Muscle layer of colon (tissue), 2 donors: ENCODE measurements around the gene ZNF574.

Experiments
- H3K27ac ChIP-seq: one replicate; pipeline ENCODE4 v1.7.0; 2013; ENCODE audit warnings: low read depth, mild to moderate bottlenecking, low read length, moderate library complexity
- H3K27me3 ChIP-seq, 2 donors: one replicate each; pipeline ENCODE4 v1.7.0; 2013; ENCODE audit warnings: low read length in 2 of 2, mild to moderate bottlenecking in 2 of 2; ENCODE audit not compliant: insufficient read depth in 2 of 2, control insufficient read depth in 1 of 2
- H3K36me3 ChIP-seq: one replicate; pipeline ENCODE4 v1.7.0; 2013; ENCODE audit warnings: mild to moderate bottlenecking, low read length; ENCODE audit not compliant: insufficient read depth
- H3K4me1 ChIP-seq: one replicate; pipeline ENCODE4 v1.7.0; 2013; ENCODE audit warnings: mild to moderate bottlenecking, low read length; ENCODE audit not compliant: insufficient read depth
- H3K4me3 ChIP-seq, 2 donors: one replicate each; pipeline ENCODE4 v1.7.0; 2013; ENCODE audit warnings: low read length in 2 of 2, low read depth in 1 of 2, mild to moderate bottlenecking in 1 of 2, moderate library complexity in 1 of 2
- H3K9ac ChIP-seq: one replicate; pipeline ENCODE4 v1.7.0; 2013; ENCODE audit warnings: low read length
- H3K9me3 ChIP-seq: one replicate; pipeline ENCODE4 v1.7.0; 2013; ENCODE audit warnings: mild to moderate bottlenecking, low read length
- donor health status: abdominal sarcoma.
- donor health status: Adenocarcinoma of cecum.

Gene ZNF574

GRCh38 chr19:42121656-42122069, 45.7 kb downstream of the ZNF574 start:
- no peak overlapping the region for H3K27ac ChIP-seq
- H3K9ac ChIP-seq: no peak overlapping the region
- no peaks in the 10 kb centered on the region for H3K9me3 ChIP-seq
- peaks cover 0 to 13% of the 10 kb centered on the region in 2 donors for H3K27me3 ChIP-seq
- no peak overlapping the region for H3K4me3 ChIP-seq
- H3K4me1 ChIP-seq: no peaks in the 10 kb centered on the region
- H3K36me3 ChIP-seq: no peaks in the 10 kb centered on the region

- no peak overlapping the region for H3K27ac ChIP-seq
- H3K4me1 ChIP-seq: no peaks in the 10 kb centered on the region
- H3K4me3 ChIP-seq: no peak overlapping the region
- no peak overlapping the region for H3K9ac ChIP-seq
- no peaks in the 10 kb centered on the region for H3K36me3 ChIP-seq
- H3K27me3 ChIP-seq: peaks cover 0 to 13% of the 10 kb centered on the region in 2 donors
- no peaks in the 10 kb centered on the region for H3K9me3 ChIP-seq
These were observed 47.0 kb downstream of the ZNF574 start for GRCh38 chr19:42122691-42123607.

- Histone ChIP-seq H3K27me3 (peaks cover 0 to 13% of the 10 kb centered on the region in 2 donors), H3K9ac (no peak overlapping the region), H3K4me3 (no peak overlapping the region), H3K9me3 (no peaks in the 10 kb centered on the region), H3K4me1 (no peaks in the 10 kb centered on the region), H3K36me3 (no peaks in the 10 kb centered on the region), H3K27ac (no peak overlapping the region)
These were observed 47.8 kb downstream of the ZNF574 start for GRCh38 chr19:42123765-42124164.

- no peaks in the 10 kb centered on the region for H3K36me3 ChIP-seq
- no peak overlapping the region for H3K27ac ChIP-seq
- no peak overlapping the region for H3K9ac ChIP-seq
- peaks cover 0 to 13% of the 10 kb centered on the region in 2 donors for H3K27me3 ChIP-seq
- no peaks in the 10 kb centered on the region for H3K4me1 ChIP-seq
- no peak overlapping the region for H3K4me3 ChIP-seq
- no peaks in the 10 kb centered on the region for H3K9me3 ChIP-seq
These were observed 48.5 kb downstream of the ZNF574 start for GRCh38 chr19:42124386-42124901.

- no peak overlapping the region for H3K4me3 ChIP-seq
- no peak overlapping the region for H3K27ac ChIP-seq
- no peaks in the 10 kb centered on the region for H3K36me3 ChIP-seq
- H3K9ac ChIP-seq: no peak overlapping the region
- H3K9me3 ChIP-seq: no peaks in the 10 kb centered on the region
- H3K27me3 ChIP-seq: peaks cover 0 to 13% of the 10 kb centered on the region in 2 donors
- no peaks in the 10 kb centered on the region for H3K4me1 ChIP-seq
These were observed 49.6 kb downstream of the ZNF574 start for GRCh38 chr19:42125536-42125935.

- Histone ChIP-seq H3K27me3 (peaks cover 5 to 19% of the 10 kb centered on the region in 2 donors), H3K4me1 (no peaks in the 10 kb centered on the region), H3K27ac (no peak overlapping the region), H3K4me3 (no peak overlapping the region), H3K9ac (no peak overlapping the region), H3K9me3 (no peaks in the 10 kb centered on the region), H3K36me3 (no peaks in the 10 kb centered on the region)
These were observed 50.6 kb downstream of the ZNF574 start for GRCh38 chr19:42126574-42126973.

GRCh38 chr19:42129399-42130253, 53.7 kb downstream of the ZNF574 start:
- no peak overlapping the region for H3K9ac ChIP-seq
- no peak overlapping the region for H3K4me3 ChIP-seq
- peaks cover 6% of the 10 kb centered on the region for H3K4me1 ChIP-seq
- peaks cover 17 to 36% of the 10 kb centered on the region in 2 donors for H3K27me3 ChIP-seq
- H3K27ac ChIP-seq: no peak overlapping the region
- H3K36me3 ChIP-seq: no peaks in the 10 kb centered on the region
- no peaks in the 10 kb centered on the region for H3K9me3 ChIP-seq

GRCh38 chr19:42130254-42130573, 54.2 kb downstream of the ZNF574 start:
- Histone ChIP-seq H3K27me3 (peaks cover 17 to 41% of the 10 kb centered on the region in 2 donors), H3K4me1 (peaks cover 6% of the 10 kb centered on the region), H3K4me3 (no peak overlapping the region)

More at GRCh38 chr19:42130254-42130573, 54.2 kb downstream of the ZNF574 start:
- H3K27ac ChIP-seq: no peak overlapping the region
- no peaks in the 10 kb centered on the region for H3K36me3 ChIP-seq
- no peak overlapping the region for H3K9ac ChIP-seq
- no peaks in the 10 kb centered on the region for H3K9me3 ChIP-seq
